Measurements from ENCODE around the gene ZNF362. TPM values are rescaled to one million over a fixed set of nuclear protein-coding genes. Genes with fewer than 3 reads are reported as not detected.

The ZNF362 gene
- total and polyA plus RNA-seq, 2 experiments from 2014 or later = 22.5 to 55.0 TPM

DNA sequence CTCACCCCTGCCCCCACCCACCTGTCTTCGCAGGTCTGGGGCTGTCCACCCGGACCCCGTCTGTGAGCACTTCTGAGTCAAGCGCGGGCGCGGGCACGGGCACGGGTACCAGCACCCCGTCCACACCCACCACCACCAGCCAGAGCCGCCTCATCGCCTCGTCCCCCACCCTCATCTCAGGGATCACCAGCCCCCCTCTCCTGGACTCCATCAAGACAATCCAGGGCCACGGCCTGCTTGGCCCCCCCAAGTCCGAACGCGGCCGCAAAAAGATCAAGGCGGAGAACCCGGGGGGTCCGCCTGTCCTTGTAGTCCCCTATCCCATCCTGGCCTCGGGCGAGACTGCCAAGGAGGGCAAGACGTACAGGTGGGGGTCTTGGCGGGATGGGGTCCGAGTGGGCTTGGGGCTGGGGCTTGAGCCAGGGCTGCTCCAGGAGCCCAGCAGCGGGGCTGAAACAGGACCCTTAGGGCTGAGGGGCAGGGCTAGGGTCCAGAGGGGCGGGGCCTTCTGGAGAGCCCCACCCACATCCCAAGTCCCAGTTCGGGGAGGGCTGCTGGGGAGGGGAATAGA is 23.9 kb downstream of the ZNF362 start:
- H3K4me2 ChIP-seq = no peak overlapping the region
- H2AFZ ChIP-seq = no peak overlapping the region
- H4K20me1 ChIP-seq (ENCODE audit: insufficient read depth, poor library complexity, severe bottlenecking) = peaks cover 11% of the 10 kb centered on the region
- H3K9me3 ChIP-seq (ENCODE audit: low read depth) = no peaks in the 10 kb centered on the region
- peaks cover 4% of the 10 kb centered on the region for H3K79me2 ChIP-seq
- no peak for DNase-seq (ENCODE audit: low spot score)
- no peaks in the 10 kb centered on the region for H3K36me3 ChIP-seq (replicated peaks; ENCODE audit: insufficient read depth, low read depth)
- H3K9me2 ChIP-seq (replicated peaks; ENCODE audit: insufficient read depth) = no peaks in the 10 kb centered on the region
- no peak overlapping the region for H3K27ac ChIP-seq
- TF ChIP-seq, protein P1, sequence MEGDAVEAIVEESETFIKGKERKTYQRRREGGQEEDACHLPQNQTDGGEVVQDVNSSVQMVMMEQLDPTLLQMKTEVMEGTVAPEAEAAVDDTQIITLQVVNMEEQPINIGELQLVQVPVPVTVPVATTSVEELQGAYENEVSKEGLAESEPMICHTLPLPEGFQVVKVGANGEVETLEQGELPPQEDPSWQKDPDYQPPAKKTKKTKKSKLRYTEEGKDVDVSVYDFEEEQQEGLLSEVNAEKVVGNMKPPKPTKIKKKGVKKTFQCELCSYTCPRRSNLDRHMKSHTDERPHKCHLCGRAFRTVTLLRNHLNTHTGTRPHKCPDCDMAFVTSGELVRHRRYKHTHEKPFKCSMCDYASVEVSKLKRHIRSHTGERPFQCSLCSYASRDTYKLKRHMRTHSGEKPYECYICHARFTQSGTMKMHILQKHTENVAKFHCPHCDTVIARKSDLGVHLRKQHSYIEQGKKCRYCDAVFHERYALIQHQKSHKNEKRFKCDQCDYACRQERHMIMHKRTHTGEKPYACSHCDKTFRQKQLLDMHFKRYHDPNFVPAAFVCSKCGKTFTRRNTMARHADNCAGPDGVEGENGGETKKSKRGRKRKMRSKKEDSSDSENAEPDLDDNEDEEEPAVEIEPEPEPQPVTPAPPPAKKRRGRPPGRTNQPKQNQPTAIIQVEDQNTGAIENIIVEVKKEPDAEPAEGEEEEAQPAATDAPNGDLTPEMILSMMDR (IDR thresholded peaks at IDR 0.05; ENCODE audit: poor library complexity) = no peak
- TF ChIP-seq EZH2 (IDR thresholded peaks at IDR 0.05; ENCODE audit: borderline replicate concordance) = no peak
- TF ChIP-seq EZH2phosphoT487 (IDR thresholded peaks at IDR 0.05; ENCODE audit: low read depth, severe bottlenecking, unreplicated experiment) = no peak
- over 99% methylated on average over 22 of the region's 29 CpGs for WGBS (ENCODE audit: low lambda C conversion rate, missing lambda C conversion rate)
- no peaks in the 10 kb centered on the region for H3K27me3 ChIP-seq
- no peaks in the 10 kb centered on the region for H3K4me1 ChIP-seq (ENCODE audit: insufficient read depth)
- H3K4me3 ChIP-seq = no peak overlapping the region

DNA sequence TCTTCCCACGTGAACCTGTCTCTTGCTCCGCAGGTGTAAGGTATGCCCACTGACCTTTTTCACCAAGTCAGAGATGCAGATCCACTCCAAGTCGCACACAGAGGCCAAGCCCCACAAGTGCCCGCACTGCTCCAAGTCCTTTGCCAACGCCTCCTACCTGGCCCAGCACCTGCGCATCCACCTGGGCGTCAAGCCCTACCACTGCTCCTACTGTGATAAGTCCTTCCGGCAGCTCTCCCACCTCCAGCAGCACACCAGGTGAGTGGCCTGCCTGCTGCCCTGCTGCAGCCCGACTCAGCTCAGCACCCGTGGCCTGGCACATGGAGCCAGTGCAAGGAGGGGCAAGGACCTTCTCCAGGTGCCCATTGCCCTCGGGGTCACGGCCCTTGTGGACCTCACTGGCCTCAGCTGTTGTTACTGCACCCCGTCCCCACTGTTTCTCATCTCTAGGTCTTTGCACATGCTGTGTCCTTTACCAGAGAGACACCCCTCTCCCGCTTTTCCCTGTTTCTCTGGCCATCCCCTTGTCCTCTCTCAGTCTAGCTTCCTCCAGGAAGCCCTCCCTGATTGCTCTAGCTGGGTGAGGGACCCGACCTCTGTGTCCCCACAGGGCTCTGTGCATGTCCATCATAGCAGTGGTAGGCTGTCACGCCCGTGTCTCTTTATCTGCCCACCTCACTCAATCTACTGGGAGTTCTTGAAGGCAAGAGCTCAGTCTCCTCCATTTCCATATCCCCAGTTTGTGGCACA is 25.4 kb downstream of the ZNF362 start:
- H3K9me3 ChIP-seq (ENCODE audit: low read depth) = no peaks in the 10 kb centered on the region
- H3K27me3 ChIP-seq = no peaks in the 10 kb centered on the region
- no peaks in the 10 kb centered on the region for H3K9me2 ChIP-seq (replicated peaks; ENCODE audit: insufficient read depth)
- no peak overlapping the region for H3K27ac ChIP-seq
- TF ChIP-seq EZH2phosphoT487 (IDR thresholded peaks at IDR 0.05; ENCODE audit: low read depth, severe bottlenecking, unreplicated experiment) (no peak), EZH2 (IDR thresholded peaks at IDR 0.05; ENCODE audit: borderline replicate concordance) (no peak)
- TF ChIP-seq, protein P1 (IDR thresholded peaks at IDR 0.05; ENCODE audit: poor library complexity) = no peak
- no peak for DNase-seq (ENCODE audit: low spot score)
- H3K4me1 ChIP-seq (ENCODE audit: insufficient read depth) = no peaks in the 10 kb centered on the region
- H3K79me2 ChIP-seq = peaks cover 2% of the 10 kb centered on the region
- H3K4me3 ChIP-seq = no peak overlapping the region
- WGBS (ENCODE audit: low lambda C conversion rate, missing lambda C conversion rate) = 97% methylated on average over 17 of the region's 17 CpGs
- H2AFZ ChIP-seq = no peak overlapping the region
- H3K4me2 ChIP-seq = no peak overlapping the region
- peaks cover 2% of the 10 kb centered on the region for H4K20me1 ChIP-seq (ENCODE audit: insufficient read depth, poor library complexity, severe bottlenecking)
- H3K36me3 ChIP-seq (replicated peaks; ENCODE audit: insufficient read depth, low read depth) = no peaks in the 10 kb centered on the region

DNA sequence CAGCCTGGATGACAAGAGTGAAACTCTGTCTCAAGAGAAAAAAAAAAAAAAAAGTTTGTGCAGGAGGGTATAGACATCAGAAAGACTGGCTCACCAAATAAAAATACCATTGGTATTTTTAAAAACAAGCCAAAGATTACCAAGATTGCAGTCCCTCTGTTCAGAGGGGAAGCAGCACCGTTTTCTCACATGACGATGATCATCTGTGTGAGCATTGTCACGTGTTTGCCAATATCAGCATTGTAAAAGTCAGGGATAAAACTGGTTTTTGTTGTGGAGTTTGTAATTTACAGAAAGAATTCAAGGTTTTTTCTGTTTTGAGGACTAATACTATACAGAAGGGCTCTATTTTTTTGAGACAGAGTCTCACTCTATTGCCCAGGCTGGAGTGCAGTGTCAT is 26.5 kb downstream of the ZNF362 start:
- no peak for DNase-seq (ENCODE audit: low spot score)
- Histone ChIP-seq H3K4me1 (ENCODE audit: insufficient read depth) (no peaks in the 10 kb centered on the region), H2AFZ (no peak overlapping the region), H3K79me2 (peaks cover 2% of the 10 kb centered on the region), H3K4me2 (no peak overlapping the region), H3K4me3 (no peak overlapping the region), H3K9me3 (ENCODE audit: low read depth) (no peaks in the 10 kb centered on the region), H3K27ac (no peak overlapping the region), H4K20me1 (ENCODE audit: insufficient read depth, poor library complexity, severe bottlenecking) (peaks cover 2% of the 10 kb centered on the region), H3K27me3 (no peaks in the 10 kb centered on the region), H3K36me3 (replicated peaks; ENCODE audit: insufficient read depth, low read depth) (no peaks in the 10 kb centered on the region), H3K9me2 (replicated peaks; ENCODE audit: insufficient read depth) (no peaks in the 10 kb centered on the region)
- TF ChIP-seq EZH2 (IDR thresholded peaks at IDR 0.05; ENCODE audit: borderline replicate concordance) = no peak
- 88% methylated on average over 3 of the region's 3 CpGs for WGBS (ENCODE audit: low lambda C conversion rate, missing lambda C conversion rate)

DNA sequence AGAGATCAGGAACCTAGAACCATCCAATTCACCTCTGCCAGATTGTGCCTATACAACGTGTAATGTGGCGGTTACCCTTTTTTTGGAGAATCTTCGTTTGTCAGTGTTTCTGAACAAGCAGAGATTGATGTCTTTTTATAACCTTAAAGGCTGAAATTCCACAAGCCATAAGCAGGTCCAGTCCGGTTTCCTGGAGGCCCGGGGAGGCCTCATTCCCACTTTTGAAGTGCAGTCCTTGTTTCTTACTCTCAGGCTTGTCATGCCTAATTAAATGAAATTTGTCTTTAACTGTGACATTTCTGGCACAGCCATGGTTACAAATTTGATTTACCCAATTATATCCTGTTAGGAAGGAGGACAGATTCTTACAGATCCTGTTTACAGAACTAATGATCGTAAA is 27.8 kb downstream of the ZNF362 start:
- Histone ChIP-seq H3K4me2 (no peak overlapping the region), H3K27me3 (no peaks in the 10 kb centered on the region), H3K9me2 (replicated peaks; ENCODE audit: insufficient read depth) (no peaks in the 10 kb centered on the region), H3K9me3 (ENCODE audit: low read depth) (no peaks in the 10 kb centered on the region), H3K27ac (no peak overlapping the region), H3K4me3 (no peak overlapping the region), H2AFZ (no peak overlapping the region), H3K4me1 (ENCODE audit: insufficient read depth) (no peaks in the 10 kb centered on the region), H3K36me3 (replicated peaks; ENCODE audit: insufficient read depth, low read depth) (no peaks in the 10 kb centered on the region), H3K79me2 (peaks cover 2% of the 10 kb centered on the region), H4K20me1 (ENCODE audit: insufficient read depth, poor library complexity, severe bottlenecking) (peaks cover 2% of the 10 kb centered on the region)
- DNase-seq (ENCODE audit: low spot score) = no peak
- TF ChIP-seq, protein P1 (IDR thresholded peaks at IDR 0.05; ENCODE audit: poor library complexity) = no peak
- TF ChIP-seq EZH2phosphoT487 (IDR thresholded peaks at IDR 0.05; ENCODE audit: low read depth, severe bottlenecking, unreplicated experiment) = no peak
- no peak for TF ChIP-seq EZH2 (IDR thresholded peaks at IDR 0.05; ENCODE audit: borderline replicate concordance)
- WGBS (ENCODE audit: low lambda C conversion rate, missing lambda C conversion rate) = 85% methylated on average over 6 of the region's 6 CpGs

All from hepatocyte (in vitro differentiated cells).